Lung (tissue), 12 donors: ENCODE results near the gene BAHCC1. TPM values are rescaled to one million over a fixed set of nuclear protein-coding genes. Genes with fewer than 3 reads are reported as not detected.

Experiments used
- ATAC-seq: fragments of 200-7000 bp; cut with Tn5 transposase; one replicate; pipeline ENCODE4 v1.9.1; 2020; ENCODE audit warnings: moderate number of reproducible peaks; ENCODE audit not compliant: insufficient read depth, low FRiP score
- DNase-seq, 3 donors: peaks; one replicate each; pipeline ENCODE4 v3.0.0-alpha.2; 2013 to 2017
- H3K27ac ChIP-seq, 2 donors: one replicate each; pipeline ENCODE4 v1.5.1; 2013; ENCODE audit warnings: mild to moderate bottlenecking in 2 of 2, moderate library complexity in 2 of 2, control low read depth in 1 of 2, inconsistent platforms in 1 of 2, low read depth in 1 of 2, low read length in 1 of 2
- H3K27me3 ChIP-seq, 3 donors: one replicate each; pipeline ENCODE4 v1.5.1; 2013; ENCODE audit warnings: low read length in 2 of 3; ENCODE audit not compliant: control insufficient read depth in 3 of 3, insufficient read depth in 3 of 3
- H3K36me3 ChIP-seq, 4 donors: one replicate each; pipeline ENCODE4 v1.5.1; 2013; ENCODE audit warnings: low read length in 4 of 4, mild to moderate bottlenecking in 1 of 4, moderate library complexity in 1 of 4; ENCODE audit not compliant: control insufficient read depth in 4 of 4, insufficient read depth in 4 of 4
- H3K4me1 ChIP-seq, 5 donors: one replicate each; pipeline ENCODE4 v1.5.1; 2013; ENCODE audit warnings: low read length in 5 of 5, mild to moderate bottlenecking in 2 of 5, moderate library complexity in 1 of 5; ENCODE audit not compliant: control insufficient read depth in 5 of 5, insufficient read depth in 5 of 5
- H3K4me3 ChIP-seq: one replicate; pipeline ENCODE4 v1.5.1; 2013; ENCODE audit warnings: mild to moderate bottlenecking, control low read depth, moderate library complexity
- H3K9ac ChIP-seq, 2 donors: one replicate each; pipeline ENCODE4 v1.5.1; 2013; ENCODE audit warnings: low read length in 2 of 2, control low read depth in 1 of 2; ENCODE audit not compliant: insufficient read depth in 1 of 2
- H3K9me3 ChIP-seq, 4 donors: one replicate each; pipeline ENCODE4 v1.5.1; 2013; ENCODE audit warnings: low read length in 3 of 4, mild to moderate bottlenecking in 1 of 4, moderate library complexity in 1 of 4; ENCODE audit not compliant: control insufficient read depth in 4 of 4, insufficient read depth in 3 of 4
- WGBS, 2 donors: extraction: QIAGEN DNeasy Blood & Tissue Kit; methylation state at CpG; one replicate each; pipeline ENCODE4 v1.1.7; 2013; 5-methylcytosine and 5-hydroxymethylcytosine counted together
- polyA plus RNA-seq, 2 donors: library from polyadenylated mRNA; stranded (reverse); fragments of 200-250 nt; gene quantifications; one replicate each; pipeline ENCODE4 v1.2.1, GENCODE V29; 2013
- total RNA-seq, 2 donors: library from RNA; depleted of rRNA in 1 of 2; stranded (reverse); fragments of >200 nt in 1 of 2; gene quantifications; one replicate each; pipeline ENCODE4 v1.2.1, GENCODE V29; 2014 to 2021
- TF ChIP-seq, protein P1 (sequence below): IDR thresholded peaks from 2 replicates; pipeline ENCODE4 v1.5.1; 2012; ENCODE audit warnings: mild to moderate bottlenecking; ENCODE audit errors: control extremely low read depth, extremely low read depth
- donor health status: control.
- donor health status: control.
- donor health status: Bipolar disorder and iron deficiency.
- donor health status: healthy.
- donor health status: DM: yes; HTN: yes; CAD: no.

The BAHCC1 gene
- total and polyA plus RNA-seq, 4 donors: 7.6 to 24.9 (median 17.5) TPM

DNA sequence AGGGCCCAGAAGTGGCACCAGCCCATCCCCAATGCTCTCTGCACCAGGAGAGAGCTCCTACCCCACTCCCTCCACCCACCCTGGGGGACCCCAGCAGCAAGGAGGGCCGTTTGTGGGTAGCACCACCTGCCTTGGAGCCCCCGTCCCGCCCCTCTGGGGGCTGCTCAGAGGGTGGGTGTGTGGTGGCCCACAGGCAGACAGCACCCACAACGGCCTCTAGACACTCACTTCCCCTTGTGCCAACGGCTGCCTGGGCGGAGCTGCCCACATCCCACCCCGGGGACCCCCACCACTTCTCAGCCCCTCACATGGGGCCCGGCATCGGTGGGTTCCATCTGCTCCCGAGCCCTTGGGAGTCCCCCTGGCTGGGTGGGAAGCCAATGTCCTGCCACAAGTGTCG lies 33.3 kb downstream of the BAHCC1 start:
- TF ChIP-seq, protein P1, sequence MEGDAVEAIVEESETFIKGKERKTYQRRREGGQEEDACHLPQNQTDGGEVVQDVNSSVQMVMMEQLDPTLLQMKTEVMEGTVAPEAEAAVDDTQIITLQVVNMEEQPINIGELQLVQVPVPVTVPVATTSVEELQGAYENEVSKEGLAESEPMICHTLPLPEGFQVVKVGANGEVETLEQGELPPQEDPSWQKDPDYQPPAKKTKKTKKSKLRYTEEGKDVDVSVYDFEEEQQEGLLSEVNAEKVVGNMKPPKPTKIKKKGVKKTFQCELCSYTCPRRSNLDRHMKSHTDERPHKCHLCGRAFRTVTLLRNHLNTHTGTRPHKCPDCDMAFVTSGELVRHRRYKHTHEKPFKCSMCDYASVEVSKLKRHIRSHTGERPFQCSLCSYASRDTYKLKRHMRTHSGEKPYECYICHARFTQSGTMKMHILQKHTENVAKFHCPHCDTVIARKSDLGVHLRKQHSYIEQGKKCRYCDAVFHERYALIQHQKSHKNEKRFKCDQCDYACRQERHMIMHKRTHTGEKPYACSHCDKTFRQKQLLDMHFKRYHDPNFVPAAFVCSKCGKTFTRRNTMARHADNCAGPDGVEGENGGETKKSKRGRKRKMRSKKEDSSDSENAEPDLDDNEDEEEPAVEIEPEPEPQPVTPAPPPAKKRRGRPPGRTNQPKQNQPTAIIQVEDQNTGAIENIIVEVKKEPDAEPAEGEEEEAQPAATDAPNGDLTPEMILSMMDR: no peak
- DNase-seq: no peak
- 31 to 59% methylated on average over 11 of the region's 11 CpGs for WGBS, 2 donors
- H3K27me3 ChIP-seq: no peaks in the 10 kb centered on the region
- H3K36me3 ChIP-seq: no peaks in the 10 kb centered on the region
- peaks cover 6 to 38% (median 23%) of the 10 kb centered on the region in 5 donors for H3K4me1 ChIP-seq
- H3K27ac ChIP-seq: no peak overlapping the region
- ATAC-seq: no peak
- H3K4me3 ChIP-seq: no peak overlapping the region
- H3K9ac ChIP-seq: no peak overlapping the region
- peaks cover 0 to 2% (median 0%) of the 10 kb centered on the region in 4 donors for H3K9me3 ChIP-seq

DNA sequence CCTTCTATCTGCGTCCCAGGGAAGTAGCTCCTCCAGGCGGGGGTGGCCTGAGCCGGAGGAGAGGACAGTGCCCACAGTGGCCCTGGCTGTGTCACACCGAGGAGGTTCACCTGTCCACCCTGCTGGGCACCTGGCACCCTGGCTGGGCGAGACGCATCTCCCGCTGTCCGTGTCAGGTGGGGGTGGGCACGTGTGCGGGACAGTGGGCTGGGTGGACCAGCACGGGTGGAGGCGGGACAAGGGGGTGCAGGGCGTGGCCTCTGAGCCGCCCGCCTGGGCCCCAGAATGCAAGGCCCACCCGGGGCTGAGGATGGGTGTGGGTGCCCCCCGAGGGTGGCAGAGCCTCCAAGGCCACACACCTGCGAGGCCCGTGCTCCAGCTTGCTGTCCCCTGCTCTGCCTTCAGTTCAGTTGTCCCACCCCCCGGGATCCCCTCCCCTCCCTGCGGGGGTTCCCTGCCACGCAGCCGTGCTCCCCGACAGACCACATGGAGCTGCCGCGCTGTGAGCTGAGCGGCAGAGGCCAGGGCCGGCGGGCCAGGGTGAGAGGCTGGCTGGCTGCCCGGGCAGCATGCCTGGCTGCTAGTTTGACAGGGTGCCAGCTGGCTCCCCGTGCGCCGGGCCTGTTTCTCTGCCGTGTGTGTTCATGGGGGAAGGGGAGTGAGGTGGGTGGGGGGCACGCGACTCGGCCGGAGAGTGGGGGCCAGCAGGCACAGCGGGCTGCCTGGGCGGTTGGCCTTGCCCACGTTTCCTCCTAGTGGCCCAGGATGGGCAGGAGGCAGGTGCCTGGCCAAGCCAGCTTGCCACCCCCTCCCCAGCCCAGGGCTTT lies 33.9 kb downstream of the BAHCC1 start:
- peaks cover 4 to 38% (median 17%) of the 10 kb centered on the region in 5 donors for H3K4me1 ChIP-seq
- no peaks in the 10 kb centered on the region for H3K36me3 ChIP-seq
- no peak overlapping the region for H3K9ac ChIP-seq
- WGBS, 2 donors: 4 to 15% methylated on average over 34 to 41 of the region's 41 CpGs
- DNase-seq (peak; percentile 90 to 93 (median 93)), ATAC-seq (peak; percentile 69)
- H3K27me3 ChIP-seq: no peaks in the 10 kb centered on the region
- peak overlapping the region in 1 of 2 donors; percentile 3 for H3K27ac ChIP-seq
- TF ChIP-seq, protein P1: no peak
- H3K9me3 ChIP-seq: peaks cover 0 to 2% (median 0%) of the 10 kb centered on the region in 4 donors
- no peak overlapping the region for H3K4me3 ChIP-seq

DNA sequence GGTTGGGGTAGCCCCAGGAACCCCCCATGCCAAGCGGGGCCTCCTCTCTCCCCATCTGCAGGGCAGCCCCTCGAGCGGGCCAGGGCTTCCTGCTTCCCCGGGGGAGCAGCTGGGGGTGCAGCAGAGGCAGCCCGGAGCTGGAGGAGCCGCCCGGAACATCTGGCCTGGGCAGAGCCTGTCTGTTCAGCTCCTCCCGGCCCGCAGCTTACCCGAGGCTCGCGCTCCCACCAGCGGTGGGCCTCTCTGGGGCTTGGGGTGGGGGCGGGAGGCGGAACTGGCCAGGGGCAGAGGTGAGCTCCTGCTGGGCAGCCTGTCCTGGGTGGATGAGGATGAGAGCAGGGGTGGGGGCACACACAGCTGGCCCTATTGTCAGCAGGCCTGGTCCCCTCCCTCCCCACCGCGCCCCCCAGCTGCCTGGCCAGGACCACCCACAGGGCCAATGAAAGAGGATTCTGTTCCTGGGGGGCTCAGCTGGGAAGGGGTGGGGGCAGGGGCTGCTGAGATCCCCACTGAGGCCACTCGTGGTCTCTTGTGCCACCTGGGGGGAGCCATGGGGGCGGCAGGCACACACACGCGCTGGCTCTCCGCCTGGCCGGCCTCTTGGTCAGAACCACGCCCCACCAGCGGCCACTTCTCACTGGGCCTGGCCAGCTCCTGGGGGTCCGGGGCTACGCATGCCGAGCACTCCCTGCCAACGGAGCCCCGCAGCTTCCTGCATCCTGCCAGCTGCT lies 34.7 kb downstream of the BAHCC1 start:
- Histone ChIP-seq H3K4me1 (peaks cover 4 to 38% (median 17%) of the 10 kb centered on the region in 5 donors), H3K9me3 (no peaks in the 10 kb centered on the region), H3K27ac (peak overlapping the region in 1 of 2 donors; percentile 3), H3K36me3 (no peaks in the 10 kb centered on the region), H3K9ac (no peak overlapping the region), H3K4me3 (no peak overlapping the region), H3K27me3 (no peaks in the 10 kb centered on the region)
- ATAC-seq (no peak), DNase-seq (peak; percentile 85 to 89 (median 88))
- WGBS, 2 donors: 13 to 17% methylated on average over 29 to 30 of the region's 30 CpGs
- TF ChIP-seq, protein P1: peak; percentile 2
